Measurements from ENCODE around the gene TRAPPC12. TPM values are rescaled to one million over a fixed set of nuclear protein-coding genes. Genes with fewer than 3 reads are reported as not detected.

TRAPPC12 gene
- polyA plus RNA-seq, 12 donors = 55.0 to 94.5 (median 63.4) TPM; not detected in 1

- DNase-seq = no peak
Observed at GRCh38 chr2:3404349-3404894, 24.9 kb downstream of the TRAPPC12 start.

GRCh38 chr2:3405307-3405706 lies 25.8 kb downstream of the TRAPPC12 start:
- no peak for DNase-seq

GRCh38 chr2:3405876-3406275 lies 26.4 kb downstream of the TRAPPC12 start:
- no peak for DNase-seq

GRCh38 chr2:3406501-3406900 lies 27.0 kb downstream of the TRAPPC12 start:
- DNase-seq = no peak

GRCh38 chr2:3408781-3409180 lies 29.3 kb downstream of the TRAPPC12 start:
- no peak for DNase-seq

GRCh38 chr2:3409627-3410170 lies 30.2 kb downstream of the TRAPPC12 start:
- DNase-seq = no peak

- DNase-seq = no peak
Observed at GRCh38 chr2:3411103-3411502, 31.6 kb downstream of the TRAPPC12 start.

GRCh38 chr2:3413697-3414096 lies 34.2 kb downstream of the TRAPPC12 start:
- DNase-seq = no peak

- DNase-seq = no peak
Observed at GRCh38 chr2:3414133-3414860, 34.8 kb downstream of the TRAPPC12 start.

- no peak for DNase-seq
Observed at GRCh38 chr2:3418766-3419404, 39.4 kb downstream of the TRAPPC12 start.

- no peak for DNase-seq
Observed at GRCh38 chr2:3420076-3420768, 40.7 kb downstream of the TRAPPC12 start.

GRCh38 chr2:3420769-3421397 lies 41.4 kb downstream of the TRAPPC12 start:
- no peak for DNase-seq

- DNase-seq = no peak
Observed at GRCh38 chr2:3421580-3421979, 42.1 kb downstream of the TRAPPC12 start.

- no peak for DNase-seq
Observed at GRCh38 chr2:3422161-3422779, 42.8 kb downstream of the TRAPPC12 start.

GRCh38 chr2:3423492-3424170 lies 44.1 kb downstream of the TRAPPC12 start:
- peak; percentile 46 for DNase-seq

- no peak for DNase-seq
Observed at GRCh38 chr2:3424171-3424795, 44.8 kb downstream of the TRAPPC12 start.

GRCh38 chr2:3426615-3427014 lies 47.1 kb downstream of the TRAPPC12 start:
- no peak for DNase-seq

GRCh38 chr2:3427272-3427671 lies 47.8 kb downstream of the TRAPPC12 start:
- no peak for DNase-seq

- no peak for DNase-seq
Observed at GRCh38 chr2:3428577-3428976, 49.1 kb downstream of the TRAPPC12 start.

GRCh38 chr2:3429066-3429610 lies 49.6 kb downstream of the TRAPPC12 start:
- DNase-seq = no peak
